Measurements from ENCODE around the gene TATDN3. TPM values are rescaled to one million over a fixed set of nuclear protein-coding genes. Genes with fewer than 3 reads are reported as not detected.

Gene TATDN3
- total and polyA plus RNA-seq, 9 of the 15 experiments (the other 6 are each of a cell fraction or from before 2014, with no cell fraction given) = 18.3 to 79.9 (median 28.2) TPM

DNA sequence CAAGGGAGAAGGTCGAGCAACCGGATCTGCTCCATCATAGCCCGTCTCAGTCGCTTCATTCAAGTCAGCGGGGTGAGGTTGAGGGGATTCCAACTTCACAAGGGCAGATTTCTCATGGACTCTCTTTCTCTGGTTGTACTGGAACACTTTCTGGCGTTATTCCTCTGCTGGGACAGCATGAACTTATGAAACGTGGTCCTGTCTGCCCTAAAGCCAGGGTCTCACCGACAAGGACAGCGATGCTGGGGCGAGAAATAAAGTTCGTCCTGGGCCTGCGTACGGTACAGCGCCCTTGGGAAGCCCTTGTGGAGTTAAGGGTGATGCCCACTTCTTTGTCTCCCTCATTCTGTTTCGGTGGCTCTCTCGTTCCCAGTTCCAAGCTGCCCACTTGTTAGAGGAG is 65.1 kb downstream of the TATDN3 start (continued):
- TF ChIP-seq E2F8 (IDR thresholded peaks at IDR 0.05; ENCODE audit: low read depth, partially characterized antibody) (no peak), ATF7 (IDR thresholded peaks at IDR 0.05) (no peak), ILF3 (IDR thresholded peaks at IDR 0.05; ENCODE audit: borderline replicate concordance) (no peak), EGR1 (conservative IDR thresholded peaks at IDR 0.05) (no peak), ZZZ3 (IDR thresholded peaks at IDR 0.05) (no peak), GATA2 (CRISPR knock-in tag; IDR thresholded peaks at IDR 0.05) (no peak), EWSR1 (IDR thresholded peaks at IDR 0.05; ENCODE audit: borderline replicate concordance, low read depth, partially characterized antibody) (no peak), ZNF785 (CRISPR knock-in tag; IDR thresholded peaks at IDR 0.05) (no peak), ZNF695 (CRISPR knock-in tag; IDR thresholded peaks at IDR 0.05) (no peak), CHD1 (IDR thresholded peaks at IDR 0.05; ENCODE audit: low read length) (no peak), TAF15 (IDR thresholded peaks at IDR 0.05; ENCODE audit: low read depth, low read length) (no peak)
- TF ChIP-seq, protein P1, sequence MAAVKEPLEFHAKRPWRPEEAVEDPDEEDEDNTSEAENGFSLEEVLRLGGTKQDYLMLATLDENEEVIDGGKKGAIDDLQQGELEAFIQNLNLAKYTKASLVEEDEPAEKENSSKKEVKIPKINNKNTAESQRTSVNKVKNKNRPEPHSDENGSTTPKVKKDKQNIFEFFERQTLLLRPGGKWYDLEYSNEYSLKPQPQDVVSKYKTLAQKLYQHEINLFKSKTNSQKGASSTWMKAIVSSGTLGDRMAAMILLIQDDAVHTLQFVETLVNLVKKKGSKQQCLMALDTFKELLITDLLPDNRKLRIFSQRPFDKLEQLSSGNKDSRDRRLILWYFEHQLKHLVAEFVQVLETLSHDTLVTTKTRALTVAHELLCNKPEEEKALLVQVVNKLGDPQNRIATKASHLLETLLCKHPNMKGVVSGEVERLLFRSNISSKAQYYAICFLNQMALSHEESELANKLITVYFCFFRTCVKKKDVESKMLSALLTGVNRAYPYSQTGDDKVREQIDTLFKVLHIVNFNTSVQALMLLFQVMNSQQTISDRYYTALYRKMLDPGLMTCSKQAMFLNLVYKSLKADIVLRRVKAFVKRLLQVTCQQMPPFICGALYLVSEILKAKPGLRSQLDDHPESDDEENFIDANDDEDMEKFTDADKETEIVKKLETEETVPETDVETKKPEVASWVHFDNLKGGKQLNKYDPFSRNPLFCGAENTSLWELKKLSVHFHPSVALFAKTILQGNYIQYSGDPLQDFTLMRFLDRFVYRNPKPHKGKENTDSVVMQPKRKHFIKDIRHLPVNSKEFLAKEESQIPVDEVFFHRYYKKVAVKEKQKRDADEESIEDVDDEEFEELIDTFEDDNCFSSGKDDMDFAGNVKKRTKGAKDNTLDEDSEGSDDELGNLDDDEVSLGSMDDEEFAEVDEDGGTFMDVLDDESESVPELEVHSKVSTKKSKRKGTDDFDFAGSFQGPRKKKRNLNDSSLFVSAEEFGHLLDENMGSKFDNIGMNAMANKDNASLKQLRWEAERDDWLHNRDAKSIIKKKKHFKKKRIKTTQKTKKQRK (IDR thresholded peaks at IDR 0.05; ENCODE audit: borderline replicate concordance, low read depth, low read length) = no peak
- TF ChIP-seq, protein P2, sequence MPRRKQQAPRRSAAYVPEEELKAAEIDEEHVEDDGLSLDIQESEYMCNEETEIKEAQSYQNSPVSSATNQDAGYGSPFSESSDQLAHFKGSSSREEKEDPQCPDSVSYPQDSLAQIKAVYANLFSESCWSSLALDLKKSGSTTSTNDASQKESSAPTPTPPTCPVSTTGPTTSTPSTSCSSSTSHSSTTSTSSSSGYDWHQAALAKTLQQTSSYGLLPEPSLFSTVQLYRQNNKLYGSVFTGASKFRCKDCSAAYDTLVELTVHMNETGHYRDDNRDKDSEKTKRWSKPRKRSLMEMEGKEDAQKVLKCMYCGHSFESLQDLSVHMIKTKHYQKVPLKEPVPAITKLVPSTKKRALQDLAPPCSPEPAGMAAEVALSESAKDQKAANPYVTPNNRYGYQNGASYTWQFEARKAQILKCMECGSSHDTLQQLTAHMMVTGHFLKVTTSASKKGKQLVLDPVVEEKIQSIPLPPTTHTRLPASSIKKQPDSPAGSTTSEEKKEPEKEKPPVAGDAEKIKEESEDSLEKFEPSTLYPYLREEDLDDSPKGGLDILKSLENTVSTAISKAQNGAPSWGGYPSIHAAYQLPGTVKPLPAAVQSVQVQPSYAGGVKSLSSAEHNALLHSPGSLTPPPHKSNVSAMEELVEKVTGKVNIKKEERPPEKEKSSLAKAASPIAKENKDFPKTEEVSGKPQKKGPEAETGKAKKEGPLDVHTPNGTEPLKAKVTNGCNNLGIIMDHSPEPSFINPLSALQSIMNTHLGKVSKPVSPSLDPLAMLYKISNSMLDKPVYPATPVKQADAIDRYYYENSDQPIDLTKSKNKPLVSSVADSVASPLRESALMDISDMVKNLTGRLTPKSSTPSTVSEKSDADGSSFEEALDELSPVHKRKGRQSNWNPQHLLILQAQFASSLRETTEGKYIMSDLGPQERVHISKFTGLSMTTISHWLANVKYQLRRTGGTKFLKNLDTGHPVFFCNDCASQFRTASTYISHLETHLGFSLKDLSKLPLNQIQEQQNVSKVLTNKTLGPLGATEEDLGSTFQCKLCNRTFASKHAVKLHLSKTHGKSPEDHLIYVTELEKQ (CRISPR knock-in tag; IDR thresholded peaks at IDR 0.05) = no peak
